H54 (cell line): ENCODE results near the gene NPDC1.
"Not testable (repeated sequence)": the region's sequence is repeated elsewhere in the genome, so short reads cannot be mapped to it uniquely, and the experiment has no call there.

Source experiments
- DNase-seq: peaks from one replicate; pipeline ENCODE4 v3.0.0; 2011; ENCODE audit warnings: low spot score, mixed read lengths; ENCODE audit not compliant: insufficient read length
- FAIRE-seq: peaks from 3 replicates; lab custom pipeline; 2011; peaks lifted over from hg19 to GRCh38; lab: Jason Lieb, UNC
- POLR2A ChIP-seq: IDR thresholded peaks from 2 replicates; pipeline ENCODE4 v1.6.1; 2011; ENCODE audit warnings: low read depth, mild to moderate bottlenecking, low read length

The NPDC1 gene

DNA sequence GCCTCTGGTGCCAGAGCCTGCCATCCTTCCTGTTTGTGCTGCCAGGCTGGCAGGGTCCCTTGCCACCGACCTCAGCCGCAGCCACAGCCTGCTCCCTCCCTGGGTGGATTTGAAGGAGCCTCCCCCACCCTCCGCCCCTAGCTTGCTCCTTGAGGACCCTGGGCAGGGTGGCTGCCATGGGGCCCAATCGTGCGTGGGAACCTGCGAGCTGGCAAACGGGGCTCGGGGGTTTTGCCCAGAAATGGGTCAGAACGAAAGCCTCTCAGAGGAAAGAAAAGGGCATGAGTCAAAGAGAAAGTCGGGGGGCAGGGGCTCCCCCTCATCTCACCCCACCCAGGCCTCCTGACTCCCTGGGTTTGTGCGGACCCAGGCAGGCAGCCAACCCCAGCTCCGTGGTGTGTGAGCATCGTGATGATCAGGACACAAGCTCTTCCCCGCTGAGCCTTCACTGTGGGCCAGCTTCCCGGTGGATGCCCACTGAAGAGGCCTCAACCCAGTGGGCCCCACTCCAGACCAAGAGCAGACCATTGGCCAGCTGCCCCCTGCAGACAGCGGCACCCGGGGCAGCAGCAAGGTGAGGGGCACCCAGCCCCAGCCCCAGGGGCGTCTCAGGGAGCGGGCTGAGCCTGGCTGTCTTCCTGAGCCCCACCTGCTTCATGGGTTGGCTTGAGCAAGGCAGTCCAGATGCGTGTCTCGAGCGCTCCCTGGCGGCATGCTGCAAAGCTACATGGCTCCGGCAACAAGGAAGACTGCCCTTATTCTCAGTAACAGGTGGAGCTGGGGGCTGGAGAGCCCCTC is 11.1 kb downstream of the NPDC1 start:
- TF ChIP-seq POLR2A = no peak
- no peak for FAIRE-seq
- DNase-seq = peak; percentile 100

DNA sequence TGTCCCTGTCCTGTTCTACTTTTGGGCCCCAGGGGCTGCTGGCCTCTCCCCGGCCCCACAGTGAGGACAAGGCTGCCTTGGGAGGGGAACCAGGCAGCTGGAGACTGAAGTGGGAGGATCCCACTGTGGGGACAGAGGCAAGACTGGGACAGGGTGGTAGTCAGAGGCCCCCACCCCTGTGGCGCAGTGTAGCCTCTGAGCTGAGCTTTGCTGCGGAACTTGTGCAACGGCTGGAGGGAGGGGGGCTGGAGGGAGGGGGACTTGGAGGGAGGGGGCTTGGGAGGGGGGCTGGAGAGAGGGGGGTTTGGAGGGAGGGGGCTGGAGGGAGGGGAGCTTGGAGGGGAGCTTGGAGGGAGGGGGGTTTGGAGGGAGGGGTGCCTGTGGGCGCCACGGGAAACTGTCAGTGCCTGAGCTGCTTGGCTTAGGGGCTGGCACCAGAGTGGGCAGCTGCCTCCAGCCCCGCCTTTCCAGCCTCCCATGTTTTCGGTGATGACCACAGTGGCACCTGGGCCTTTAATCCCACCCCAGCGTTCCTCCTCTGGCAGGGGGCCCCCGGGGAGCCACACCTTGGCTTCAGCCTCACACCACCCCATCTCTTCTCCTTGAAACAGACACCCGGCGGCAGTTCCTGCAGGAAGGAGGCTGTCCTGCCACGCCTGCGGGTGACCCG is 11.8 kb downstream of the NPDC1 start:
- no peak for TF ChIP-seq POLR2A
- no peak for FAIRE-seq
- DNase-seq = peak; percentile 86

DNA sequence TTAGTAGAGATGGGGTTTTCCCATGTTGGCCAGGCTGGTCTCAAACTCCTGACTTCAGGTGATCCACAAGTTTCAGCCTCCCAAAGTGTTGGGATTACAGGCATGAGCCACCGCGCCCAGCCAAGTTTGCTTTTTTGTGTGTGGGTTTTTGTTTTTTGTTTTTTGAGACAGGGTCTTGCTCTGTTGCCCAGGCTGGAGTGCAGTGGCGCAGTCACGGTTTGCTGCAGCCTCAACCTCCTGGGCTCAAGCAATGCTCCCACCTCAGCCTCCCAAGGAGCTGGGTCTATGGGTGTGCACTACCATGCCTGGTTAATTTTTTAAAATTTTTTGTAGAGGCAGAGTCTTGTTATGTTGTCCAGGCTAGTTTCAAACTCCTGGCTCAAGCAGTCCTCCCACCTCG is 12.5 kb downstream of the NPDC1 start:
- not testable (repeated sequence) for FAIRE-seq, DNase-seq

DNA sequence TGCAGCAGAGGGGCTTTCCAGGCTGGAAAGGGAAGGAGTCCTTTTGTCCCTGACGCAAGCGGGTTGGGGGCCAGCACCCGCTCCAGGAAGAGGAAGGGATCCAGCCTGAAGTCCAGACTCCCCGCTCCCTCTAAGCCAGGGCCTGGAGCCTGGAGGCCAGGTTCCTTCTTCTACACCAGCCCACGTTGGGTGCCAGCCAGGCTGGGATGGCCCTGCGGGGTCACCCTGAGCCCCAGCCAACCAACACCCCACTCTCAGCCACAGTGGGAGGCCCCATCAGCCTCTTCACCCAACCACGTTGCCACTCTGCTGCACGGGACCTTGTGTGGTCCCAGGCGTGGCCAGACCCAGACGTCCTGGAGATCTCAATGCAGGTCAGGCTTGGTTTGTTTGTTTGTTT is 13.1 kb downstream of the NPDC1 start:
- FAIRE-seq (no peak), DNase-seq (no peak)
- TF ChIP-seq POLR2A = no peak

DNA sequence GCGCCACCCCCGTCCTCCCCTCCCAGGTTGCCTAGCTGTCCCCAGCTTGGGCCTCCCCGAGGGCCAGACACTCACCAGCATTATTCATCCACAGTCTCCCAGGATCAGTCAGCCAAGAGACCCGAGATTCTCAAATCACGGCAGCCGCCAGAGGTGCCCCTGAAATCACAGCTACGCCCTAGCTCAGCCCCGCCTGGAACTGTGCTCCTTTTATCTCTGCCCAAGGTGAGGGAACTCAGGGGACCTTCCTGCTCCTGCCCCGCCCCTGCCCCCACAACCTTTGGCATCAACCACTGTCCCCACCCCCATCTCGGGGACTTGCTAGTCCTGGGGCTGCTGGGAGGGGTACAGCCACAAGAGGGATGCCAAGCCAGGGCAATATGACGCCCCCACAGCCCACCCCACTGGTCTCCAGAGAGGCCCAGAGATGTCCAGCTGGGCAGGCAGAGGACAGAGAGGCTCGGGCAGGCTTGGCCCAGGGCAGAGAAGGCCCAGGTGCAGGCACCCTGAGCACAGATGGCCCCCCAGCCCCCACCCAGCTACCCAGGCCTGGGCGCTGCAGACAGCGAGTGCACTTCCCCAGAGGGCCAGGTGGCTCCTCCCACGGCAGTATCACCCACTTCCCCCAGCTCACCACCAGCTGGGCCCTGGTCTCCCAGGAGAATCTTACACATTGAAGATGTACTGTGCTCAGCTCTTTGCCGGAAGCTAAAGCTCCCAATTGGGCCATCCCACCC is 13.9 kb downstream of the NPDC1 start, which contains the start of gene FUT7:
Gene FUT7, minus strand, starts transcription at position 185 of the 737 bp plus-strand sequence. Its CDS starts 97 bp downstream, at position 88.
- no peak for FAIRE-seq
- no peak for TF ChIP-seq POLR2A
- DNase-seq = no peak

DNA sequence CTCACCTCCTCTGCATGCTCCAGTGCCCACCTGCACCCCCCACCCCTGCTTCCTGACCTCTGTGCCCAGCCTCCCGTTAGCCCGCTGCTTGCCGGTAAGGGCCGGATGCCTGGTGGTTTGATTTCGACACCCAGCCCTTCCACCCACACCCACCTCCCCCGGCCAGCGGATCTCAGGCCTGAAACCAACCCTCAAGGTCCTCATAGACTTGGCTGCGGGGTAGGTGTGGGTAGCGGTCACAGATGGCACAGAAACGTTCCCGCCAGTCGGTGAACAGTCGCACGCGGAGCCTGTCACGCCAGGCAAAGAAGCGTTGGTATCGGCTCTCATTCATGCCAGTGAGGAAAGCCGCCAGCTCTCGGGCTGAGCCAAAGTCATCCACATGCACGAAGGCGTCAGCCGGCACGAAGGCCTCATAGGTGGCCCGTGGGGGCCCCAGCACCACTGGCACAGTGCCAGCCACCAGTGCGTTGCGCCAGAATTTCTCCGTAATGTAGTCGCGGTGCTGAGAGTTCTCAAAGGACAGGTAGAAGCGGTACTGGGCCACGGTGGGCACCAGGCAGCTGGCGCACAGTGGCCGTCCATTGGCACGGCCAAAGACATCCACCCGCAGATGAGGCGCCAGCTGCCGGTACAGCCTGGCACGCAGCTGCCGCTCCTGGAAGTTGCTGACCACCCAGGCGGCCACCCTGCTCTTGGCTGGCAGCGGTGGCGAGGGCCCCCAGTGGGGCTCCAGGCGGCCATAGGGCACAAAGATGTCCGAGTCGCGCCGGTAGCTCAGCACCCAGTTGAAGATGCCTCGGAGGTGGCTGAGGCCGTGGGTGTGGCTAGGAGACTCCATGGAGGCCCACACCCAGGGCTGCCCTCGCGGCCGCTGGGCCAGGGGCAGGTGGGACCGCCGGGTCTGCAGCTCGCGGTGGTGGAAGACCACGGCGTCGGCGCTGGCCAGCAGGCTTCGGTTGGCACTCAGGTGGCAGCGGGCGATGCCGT is 15.1 kb downstream of the NPDC1 start:
- no peak for TF ChIP-seq POLR2A
- no peak for FAIRE-seq
- DNase-seq = no peak

DNA sequence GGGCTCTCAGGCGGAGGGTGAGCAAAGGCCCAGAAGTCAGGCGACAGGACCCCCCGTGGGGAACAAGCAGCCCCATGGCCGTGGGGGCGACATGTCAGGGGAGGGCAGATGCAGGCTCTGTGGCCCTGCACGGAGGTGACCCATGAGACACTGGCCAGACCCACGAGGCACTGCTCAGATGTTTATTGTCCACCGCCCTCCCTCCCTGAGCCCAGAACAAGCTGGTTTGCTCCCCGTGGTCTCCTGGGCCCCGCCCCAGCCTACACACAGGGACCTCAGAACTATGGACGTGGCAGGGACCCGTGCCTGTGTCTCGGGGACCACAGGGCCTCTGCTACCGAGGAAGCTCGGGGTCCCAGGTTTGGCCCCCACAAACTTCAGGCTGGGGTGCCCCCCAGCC is 16.0 kb downstream of the NPDC1 start:
- TF ChIP-seq POLR2A = no peak
- FAIRE-seq (no peak), DNase-seq (no peak)

DNA sequence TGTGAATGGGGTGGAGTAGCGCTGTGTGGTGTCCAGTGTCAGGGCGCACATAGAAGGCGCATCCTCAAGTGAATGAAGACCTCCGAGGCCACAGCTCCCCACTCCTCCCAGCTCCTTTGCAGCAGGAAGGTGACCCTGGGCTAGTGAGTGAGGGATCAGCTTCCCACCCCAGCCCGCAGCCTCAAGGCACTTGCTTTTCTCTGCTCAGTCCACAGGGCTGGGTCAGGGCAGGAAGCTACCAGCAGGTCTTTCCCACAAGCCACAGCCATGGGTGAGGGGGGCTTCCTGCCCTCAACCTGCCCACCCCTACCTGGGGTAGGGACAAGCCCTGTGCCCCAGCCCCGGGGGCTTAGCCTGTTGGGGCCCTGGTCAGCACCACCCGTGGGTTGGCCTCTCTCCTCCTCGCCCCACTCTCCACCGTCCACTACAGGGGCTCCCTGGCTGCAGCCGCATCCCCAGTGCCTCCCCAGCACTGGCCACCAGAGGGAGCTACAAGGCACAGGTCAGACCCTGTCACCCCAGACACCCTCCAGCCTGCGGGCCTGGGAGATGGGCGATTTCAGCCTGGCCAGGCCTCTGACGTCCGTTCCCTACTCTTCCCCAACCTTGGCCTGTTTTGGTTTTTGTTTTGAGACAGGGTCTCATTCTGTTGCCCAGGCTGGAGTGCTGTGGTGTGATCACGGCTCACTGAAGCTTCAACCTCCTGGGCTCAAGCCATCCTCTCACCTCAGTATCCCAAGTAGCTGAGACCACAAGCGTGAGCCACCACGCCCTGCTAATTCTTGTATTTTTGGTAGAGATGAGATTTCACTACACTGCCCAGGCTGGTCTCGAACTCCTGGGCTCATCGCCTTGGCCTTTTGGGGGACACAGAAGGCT is 16.7 kb downstream of the NPDC1 start:
- DNase-seq (peak; percentile 97), FAIRE-seq (peak; percentile 65)
- TF ChIP-seq POLR2A = no peak

DNA sequence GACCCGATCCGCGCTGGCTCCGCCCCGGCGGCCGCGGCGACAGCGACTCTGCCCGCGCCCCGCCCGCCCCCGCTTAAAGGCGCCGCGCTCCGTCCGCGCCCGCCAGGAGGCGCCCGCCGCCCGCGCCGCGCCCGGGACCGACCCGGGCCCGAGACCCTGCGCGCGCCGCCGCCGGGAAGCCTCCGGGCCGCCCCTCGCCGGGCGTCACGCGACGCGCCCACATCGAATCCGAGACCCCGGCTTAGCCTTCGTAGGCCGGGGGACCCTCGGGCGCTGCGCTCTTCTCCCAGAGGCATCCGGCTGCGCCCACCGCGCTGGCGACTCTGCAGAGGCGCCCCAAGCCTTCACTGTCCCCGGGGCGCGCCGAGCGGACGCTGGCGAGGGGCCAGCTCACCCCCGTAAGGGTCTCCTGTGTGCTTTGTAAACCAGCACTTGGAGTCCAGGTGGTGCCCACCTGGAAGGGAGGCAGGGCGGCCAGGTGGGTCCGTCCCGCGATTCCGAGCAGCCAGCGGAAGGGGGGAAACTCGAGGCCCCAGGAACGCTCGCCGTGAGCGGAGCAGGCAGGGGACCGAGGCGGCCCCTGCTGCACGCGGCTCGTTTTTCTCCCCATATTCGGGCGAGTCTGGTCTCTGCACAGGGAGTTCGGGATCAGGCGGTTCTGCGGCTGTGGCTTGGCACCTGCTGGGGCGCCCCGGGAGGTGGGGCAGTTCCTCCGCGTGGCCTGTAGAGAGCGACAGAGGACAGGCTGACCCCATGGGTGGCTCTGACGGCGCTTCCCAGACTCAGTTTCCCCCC is 17.5 kb downstream of the NPDC1 start:
- TF ChIP-seq POLR2A = no peak
- no peak for FAIRE-seq

DNA sequence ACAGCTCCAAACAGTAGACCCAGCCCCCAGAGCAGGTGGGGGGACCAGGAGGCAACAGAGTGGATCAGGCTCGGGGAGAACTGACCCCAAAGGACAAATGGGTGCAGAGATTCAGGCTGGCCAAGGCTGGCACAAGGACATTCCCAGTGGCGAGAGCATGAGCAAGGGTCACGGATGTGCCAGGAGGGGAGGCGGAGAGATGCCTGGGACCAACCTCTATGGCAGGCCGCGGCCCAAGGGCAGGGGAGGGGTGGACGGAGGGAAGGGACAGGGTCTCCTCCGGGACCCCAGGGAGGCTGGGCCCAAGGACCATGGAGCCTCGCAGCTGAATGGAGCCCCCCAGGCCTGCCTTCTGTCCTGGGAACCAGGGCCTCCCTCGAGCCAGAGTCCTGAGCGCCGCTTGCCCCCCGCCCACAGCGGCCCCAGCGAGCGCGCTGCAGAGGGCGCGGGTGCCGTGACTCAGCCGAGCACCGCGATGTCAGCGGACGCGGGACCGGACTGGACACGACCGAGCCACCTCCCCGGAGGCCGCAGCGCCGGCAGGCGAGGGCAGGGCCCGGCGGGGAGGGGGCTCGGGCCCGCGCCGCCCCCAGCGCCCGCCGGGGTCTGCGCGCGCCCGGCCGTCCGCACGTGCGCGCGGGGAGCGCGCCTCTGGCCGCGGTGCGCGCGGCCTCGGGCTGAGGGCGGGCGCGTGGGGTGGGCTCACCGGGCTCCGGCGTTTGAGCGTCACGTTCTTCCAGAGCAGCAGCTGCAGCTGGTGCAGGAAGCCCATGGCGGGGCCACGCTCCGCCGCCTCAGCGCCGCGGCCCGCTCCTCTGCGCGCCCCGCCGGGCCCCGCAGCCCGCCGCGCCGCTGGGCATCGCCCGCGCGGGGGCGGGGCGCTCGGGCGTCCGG is 18.4 kb downstream of the NPDC1 start, which contains the start of gene ABCA2:
Gene ABCA2, minus strand, starts transcription at position 869 of the 894 bp plus-strand sequence. Its CDS starts 97 bp downstream, at position 772.
- TF ChIP-seq POLR2A = peak; percentile 51
- no peak for FAIRE-seq
- peak; percentile 85 for DNase-seq

More for the DNA sequence above, 17.5 kb downstream of the NPDC1 start:
- DNase-seq = peak; percentile 93
